SK-N-SH (cell line): ENCODE measurements around the gene TSPAN15. TPM values are rescaled to one million over a fixed set of nuclear protein-coding genes. Genes with fewer than 3 reads are reported as not detected.

Source experiments
- CTCF ChIA-PET: fragments of 300-600, 350-600 bp; formaldehyde crosslinking; extraction: SDS; loops from one replicate; lab custom pipeline; 2021; lab: Yijun Ruan, JAX
- POLR2A ChIA-PET: fragments of 350-600 bp; sonication (Branson Sonifier 250); formaldehyde crosslinking; extraction: SDS; loops from one replicate; lab custom pipeline; 2020; ENCODE audit warnings: antibody characterized with exemption, inconsistent platforms; lab: Yijun Ruan, JAX
- DNase-seq: peaks from one replicate; pipeline ENCODE4 v3.0.0; 2012
- H2AFZ ChIP-seq: fragments of 200-600 bp; sonication (generic); 2 replicates; pipeline ENCODE4 v1.8.1; 2016; ENCODE audit warnings: antibody characterized with exemption, mild to moderate bottlenecking, low read depth
- H3F3A ChIP-seq: fragments of 200-600 bp; sonication (generic); replicated peaks from 2 replicates; pipeline ENCODE3; 2016; ENCODE audit warnings: antibody characterized with exemption, mild to moderate bottlenecking; ENCODE audit not compliant: insufficient read depth
- H3K27ac ChIP-seq, 2 experiments: fragments of 200-500 bp in 1 of 2; fragments of 200-600 bp in 1 of 2; sonication (Bioruptor generic) in 1 of 2; sonication (generic), shearing (Covaris generic) in 1 of 2; 2 replicates each; pipeline versions ENCODE4 v1.5.1 to v1.6.1; 2014 to 2016; ENCODE audit warnings: low read depth in 2 of 2, inconsistent platforms in 1 of 2, low read length in 1 of 2, mild to moderate bottlenecking in 1 of 2, mixed read lengths in 1 of 2
- H3K27me3 ChIP-seq: fragments of 200-600 bp; sonication (generic), shearing (Covaris generic); 2 replicates; pipeline ENCODE4 v1.6.1; 2016; ENCODE audit warnings: mixed run types; ENCODE audit not compliant: insufficient read depth
- H3K36me3 ChIP-seq, 2 experiments: fragments of 200-500 bp in 1 of 2; fragments of 200-600 bp in 1 of 2; sonication (Bioruptor generic) in 1 of 2; sonication (generic) in 1 of 2; replicated peaks in 1 of 2; 2 replicates each; pipeline versions ENCODE3 to v1.5.1; 2014 to 2016; ENCODE audit warnings: low read length in 1 of 2, mild to moderate bottlenecking in 1 of 2; ENCODE audit not compliant: insufficient read depth in 2 of 2, control insufficient read depth in 1 of 2
- H3K4me1 ChIP-seq, 2 experiments: fragments of 200-500 bp in 1 of 2; fragments of 200-600 bp in 1 of 2; sonication (Bioruptor generic) in 1 of 2; sonication (generic), shearing (Covaris generic) in 1 of 2; 2 replicates each; pipeline versions ENCODE4 v1.5.1 to v1.6.1; 2014 to 2016; ENCODE audit warnings: low read depth in 1 of 2, low read length in 1 of 2, mixed run types in 1 of 2; ENCODE audit not compliant: insufficient read depth in 2 of 2, control insufficient read depth in 1 of 2
- H3K4me2 ChIP-seq: fragments of 200-600 bp; sonication (generic), shearing (Covaris generic); 2 replicates; pipeline ENCODE4 v1.6.1; 2017; ENCODE audit warnings: mixed run types
- H3K4me3 ChIP-seq, 2 experiments: fragments of 200-500 bp in 1 of 2; fragments of 200-600 bp in 1 of 2; sonication (Bioruptor generic) in 1 of 2; sonication (generic), shearing (Covaris generic) in 1 of 2; 2 replicates each; pipeline versions ENCODE4 v1.5.1 to v1.8.1; 2014 to 2016; ENCODE audit warnings: low read depth in 2 of 2, inconsistent platforms in 1 of 2, low read length in 1 of 2, mild to moderate bottlenecking in 1 of 2, mixed read lengths in 1 of 2, moderate library complexity in 1 of 2
- H3K79me2 ChIP-seq: fragments of 200-600 bp; sonication (generic); 2 replicates; pipeline ENCODE4 v1.8.1; 2017; ENCODE audit warnings: mild to moderate bottlenecking; ENCODE audit not compliant: insufficient read depth
- H3K9ac ChIP-seq: fragments of 200-600 bp; sonication (generic); 2 replicates; pipeline ENCODE4 v1.6.1; 2017; ENCODE audit warnings: mixed run types
- H3K9me2 ChIP-seq: fragments of 200-600 bp; sonication (generic); 2 replicates; pipeline ENCODE4 v1.6.1; 2017; ENCODE audit warnings: mixed run types
- H3K9me3 ChIP-seq: fragments of 200-600 bp; sonication (generic); 2 replicates; pipeline ENCODE4 v1.6.1; 2017; ENCODE audit warnings: mixed run types, mild to moderate bottlenecking, moderate library complexity
- H4K20me1 ChIP-seq: fragments of 200-600 bp; sonication (generic); 2 replicates; pipeline ENCODE4 v1.6.1; 2017; ENCODE audit warnings: mild to moderate bottlenecking, mixed run types; ENCODE audit not compliant: insufficient read depth
- ELF1 ChIP-seq: IDR thresholded peaks from 2 replicates; pipeline ENCODE4 v1.4.0; 2012
- FOXJ3 ChIP-seq: sonication (generic); formaldehyde crosslinking; IDR thresholded peaks from 2 replicates; pipeline ENCODE4 v1.5.1; 2020; ENCODE audit warnings: mild to moderate bottlenecking, missing genetic modification reagents
- FOXM1 ChIP-seq: IDR thresholded peaks from 2 replicates; pipeline ENCODE4 v1.4.0; 2012; ENCODE audit warnings: low read depth, mild to moderate bottlenecking
- MEF2A ChIP-seq: IDR thresholded peaks from 2 replicates; pipeline ENCODE4 v1.4.0; 2012; ENCODE audit warnings: low read depth, borderline replicate concordance
- RAD21 ChIP-seq: IDR thresholded peaks from 2 replicates; pipeline ENCODE4 v1.6.1; 2012; ENCODE audit warnings: mild to moderate bottlenecking, low read length
- RFX5 ChIP-seq: IDR thresholded peaks from 2 replicates; pipeline ENCODE4 v1.6.1; 2012; ENCODE audit warnings: mild to moderate bottlenecking, improper control_type of control experiment, low read length
- SIN3A ChIP-seq: IDR thresholded peaks from 2 replicates; pipeline ENCODE4 v1.6.1; 2012; ENCODE audit warnings: low read depth, mild to moderate bottlenecking, low read length, moderate library complexity, borderline replicate concordance
- SMC3 ChIP-seq: IDR thresholded peaks from 2 replicates; pipeline ENCODE4 v1.6.1; 2012; ENCODE audit warnings: low read depth, low read length, improper control_type of control experiment
- YY1 ChIP-seq: IDR thresholded peaks from 2 replicates; pipeline ENCODE4 v1.4.0; 2012; ENCODE audit warnings: low read depth, mild to moderate bottlenecking
- WGBS: methylation state at CpG from one replicate; pipeline ENCODE4 v1.1.6; 2017; ENCODE audit warnings: low lambda C conversion rate; 5-methylcytosine and 5-hydroxymethylcytosine counted together
- polyA plus RNA-seq, 3 experiments: library from polyadenylated mRNA; depleted of rRNA; stranded (reverse); fragments of >200 nt; gene quantifications; 2 replicates each; pipeline ENCODE4 v1.2.3, GENCODE V29; 2012
- TF ChIP-seq, protein P1 (sequence below): fragments of 150-350 bp; IDR thresholded peaks from 2 replicates; pipeline ENCODE4 v1.6.1; 2017; ENCODE audit warnings: antibody characterized with exemption, low read length, low read depth, borderline replicate concordance
- TF ChIP-seq, protein P2 (sequence below): IDR thresholded peaks from 2 replicates; pipeline ENCODE4; 2012
- TF ChIP-seq, protein P3 (sequence below): fragments of 150-350 bp; IDR thresholded peaks from 2 replicates; pipeline ENCODE4 v1.6.1; 2016; ENCODE audit warnings: mild to moderate bottlenecking, low read depth, low read length

The TSPAN15 gene
- polyA plus RNA-seq, 1 of the 3 experiments (the other 2 are of a cell fraction), result 8.5 TPM

DNA sequence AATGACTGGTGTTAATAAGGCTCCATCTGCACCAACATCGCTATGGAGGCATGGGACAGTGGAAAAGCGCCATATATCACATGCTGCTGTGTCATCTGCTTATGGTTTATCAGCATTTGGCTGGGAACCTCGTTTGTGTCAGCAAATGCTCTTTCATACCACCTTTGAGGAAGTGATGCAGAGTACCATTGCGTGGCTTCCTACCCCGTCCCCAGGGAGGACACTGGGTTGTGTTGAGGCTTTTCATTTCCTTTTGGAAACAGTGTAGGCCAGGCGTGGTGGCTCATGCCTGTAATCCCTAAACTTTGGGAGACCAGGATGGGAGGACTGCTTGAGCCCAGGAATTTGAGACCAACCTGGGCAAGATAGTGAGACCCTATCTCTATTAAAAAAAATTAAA is 41.3 kb upstream of the TSPAN15 start:
- WGBS, result 79% methylated on average over 6 of the region's 6 CpGs
- Histone ChIP-seq H3K36me3 (no peaks in the 10 kb centered on the region), H4K20me1 (no peaks in the 10 kb centered on the region), H3K27ac (no peak overlapping the region), H3K9me2 (no peaks in the 10 kb centered on the region), H3K9me3 (no peaks in the 10 kb centered on the region), H2AFZ (no peak overlapping the region), H3K4me1 (peaks cover 0 to 21% of the 10 kb centered on the region in 2 experiments; a peak in 2 of 4 replicates), H3K27me3 (no peaks in the 10 kb centered on the region), H3F3A (peaks cover 10% of the 10 kb centered on the region), H3K79me2 (no peaks in the 10 kb centered on the region), H3K9ac (no peak overlapping the region), H3K4me3 (no peak overlapping the region), H3K4me2 (no peak overlapping the region)
- CTCF ChIA-PET, result interaction anchor here (0.8 to 2.1 kb wide), 4 partner anchors 10 to 227 kb away, joined by 3 to 6 read pairs (median 4); no protein-coding TSS in a partner anchor
- POLR2A ChIA-PET, result no interaction called here
- DNase-seq, result no peak
- TF ChIP-seq ELF1 (no peak), YY1 (no peak), MEF2A (no peak), SMC3 (no peak), FOXM1 (no peak), SIN3A (no peak), RFX5 (no peak)
- TF ChIP-seq, protein P1, sequence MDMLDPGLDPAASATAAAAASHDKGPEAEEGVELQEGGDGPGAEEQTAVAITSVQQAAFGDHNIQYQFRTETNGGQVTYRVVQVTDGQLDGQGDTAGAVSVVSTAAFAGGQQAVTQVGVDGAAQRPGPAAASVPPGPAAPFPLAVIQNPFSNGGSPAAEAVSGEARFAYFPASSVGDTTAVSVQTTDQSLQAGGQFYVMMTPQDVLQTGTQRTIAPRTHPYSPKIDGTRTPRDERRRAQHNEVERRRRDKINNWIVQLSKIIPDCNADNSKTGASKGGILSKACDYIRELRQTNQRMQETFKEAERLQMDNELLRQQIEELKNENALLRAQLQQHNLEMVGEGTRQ, result no peak
- TF ChIP-seq, protein P2, sequence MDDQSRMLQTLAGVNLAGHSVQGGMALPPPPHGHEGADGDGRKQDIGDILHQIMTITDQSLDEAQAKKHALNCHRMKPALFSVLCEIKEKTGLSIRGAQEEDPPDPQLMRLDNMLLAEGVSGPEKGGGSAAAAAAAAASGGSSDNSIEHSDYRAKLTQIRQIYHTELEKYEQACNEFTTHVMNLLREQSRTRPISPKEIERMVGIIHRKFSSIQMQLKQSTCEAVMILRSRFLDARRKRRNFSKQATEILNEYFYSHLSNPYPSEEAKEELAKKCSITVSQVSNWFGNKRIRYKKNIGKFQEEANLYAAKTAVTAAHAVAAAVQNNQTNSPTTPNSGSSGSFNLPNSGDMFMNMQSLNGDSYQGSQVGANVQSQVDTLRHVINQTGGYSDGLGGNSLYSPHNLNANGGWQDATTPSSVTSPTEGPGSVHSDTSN, result no peak

DNA sequence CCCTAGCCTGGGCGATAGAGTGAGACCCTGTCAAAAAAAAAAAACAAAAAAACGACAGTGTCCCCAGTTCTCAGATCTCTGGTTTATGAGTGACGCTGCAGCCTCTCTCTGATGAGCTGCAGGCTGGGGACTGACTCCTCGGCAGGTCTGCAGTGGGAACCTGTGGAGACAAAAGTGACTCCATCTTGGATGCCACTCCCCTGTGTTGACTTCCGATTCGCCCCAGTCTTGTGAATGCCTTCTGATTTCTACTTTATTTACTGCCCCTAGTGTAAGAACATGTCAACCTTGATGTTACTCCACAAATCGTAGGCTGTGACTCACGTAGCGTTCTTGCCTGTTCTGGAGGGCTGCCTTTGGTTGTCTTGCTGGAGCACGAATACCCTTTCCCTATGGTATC is 40.8 kb upstream of the TSPAN15 start:
- no peak overlapping the region for H3K9ac ChIP-seq
- H3F3A ChIP-seq, result peaks cover 9% of the 10 kb centered on the region
- peaks cover 0 to 21% of the 10 kb centered on the region in 2 experiments; a peak in 2 of 4 replicates for H3K4me1 ChIP-seq
- 88% methylated on average over 10 of the region's 10 CpGs for WGBS
- CTCF ChIA-PET, result interaction anchor here (0.8 to 2.1 kb wide), 6 partner anchors 9 to 226 kb away, joined by 3 to 6 read pairs (median 4); no protein-coding TSS in a partner anchor
- no peak overlapping the region for H3K4me2 ChIP-seq
- H3K9me2 ChIP-seq, result no peaks in the 10 kb centered on the region
- H4K20me1 ChIP-seq, result no peaks in the 10 kb centered on the region
- H3K27ac ChIP-seq, result no peak overlapping the region
- no peak overlapping the region for H3K4me3 ChIP-seq
- DNase-seq, result no peak
- H3K36me3 ChIP-seq, result no peaks in the 10 kb centered on the region
- TF ChIP-seq, protein P3, sequence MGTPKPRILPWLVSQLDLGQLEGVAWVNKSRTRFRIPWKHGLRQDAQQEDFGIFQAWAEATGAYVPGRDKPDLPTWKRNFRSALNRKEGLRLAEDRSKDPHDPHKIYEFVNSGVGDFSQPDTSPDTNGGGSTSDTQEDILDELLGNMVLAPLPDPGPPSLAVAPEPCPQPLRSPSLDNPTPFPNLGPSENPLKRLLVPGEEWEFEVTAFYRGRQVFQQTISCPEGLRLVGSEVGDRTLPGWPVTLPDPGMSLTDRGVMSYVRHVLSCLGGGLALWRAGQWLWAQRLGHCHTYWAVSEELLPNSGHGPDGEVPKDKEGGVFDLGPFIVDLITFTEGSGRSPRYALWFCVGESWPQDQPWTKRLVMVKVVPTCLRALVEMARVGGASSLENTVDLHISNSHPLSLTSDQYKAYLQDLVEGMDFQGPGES, result no peak
- no peak for TF ChIP-seq RAD21
- no peak for TF ChIP-seq FOXJ3
- H3K9me3 ChIP-seq, result no peaks in the 10 kb centered on the region
- POLR2A ChIA-PET, result no interaction called here
- no peak overlapping the region for H2AFZ ChIP-seq
- no peaks in the 10 kb centered on the region for H3K79me2 ChIP-seq
- no peaks in the 10 kb centered on the region for H3K27me3 ChIP-seq
